ENCODE results near the gene PRKACA.

GRCh38 chr19:14155371-14155770, 37.8 kb upstream of the PRKACA start:
- TF ChIP-seq ZNF274 (IDR thresholded peaks at IDR 0.05; ENCODE audit: low read depth, low read length) (no peak), SUZ12 (IDR thresholded peaks at IDR 0.05; ENCODE audit: extremely low read depth, insufficient read depth, insufficient read length) (no peak)
